DND-41 (cell line): Measurements from ENCODE around the gene MAP1A.

ENCODE experiments used
- ATAC-seq: fragments of 200-7000 bp; cut with Tn5 transposase; 3 replicates; pipeline ENCODE4 v1.9.1; 2021; ENCODE audit warnings: low read depth; ENCODE audit not compliant: insufficient read depth
- DNase-seq: peaks from one replicate; pipeline ENCODE4 v3.0.0-alpha.2; 2020
- H2AFZ ChIP-seq: 2 replicates; pipeline ENCODE4 v1.6.0; 2012; ENCODE audit warnings: low read depth, low read length
- H3K27ac ChIP-seq: 2 replicates; pipeline ENCODE4 v1.5.1; 2012; ENCODE audit warnings: low read length, inconsistent platforms
- H3K27me3 ChIP-seq: fragments of 200-600 bp; sonication (generic); 2 replicates; pipeline ENCODE4 v1.6.0; 2012; ENCODE audit warnings: low read length, mild to moderate bottlenecking, inconsistent platforms; ENCODE audit not compliant: insufficient read depth, poor library complexity
- H3K36me3 ChIP-seq: 2 replicates; pipeline ENCODE4 v1.5.1; 2012; ENCODE audit warnings: low read length, inconsistent platforms; ENCODE audit not compliant: insufficient read depth
- H3K4me1 ChIP-seq: 2 replicates; pipeline ENCODE4 v1.5.1; 2012; ENCODE audit warnings: mild to moderate bottlenecking, low read length; ENCODE audit not compliant: insufficient read depth
- H3K4me2 ChIP-seq: 2 replicates; pipeline ENCODE4 v1.6.0; 2012; ENCODE audit warnings: mild to moderate bottlenecking, moderate library complexity, low read length, inconsistent platforms; ENCODE audit not compliant: insufficient read depth
- H3K4me3 ChIP-seq, 2 experiments: fragments of 200-600 bp in 1 of 2; shearing (Covaris generic) in 1 of 2; 2 replicates each; pipeline ENCODE4 v1.5.1; 2012 to 2016; ENCODE audit warnings: inconsistent platforms in 2 of 2, low read length in 2 of 2, mild to moderate bottlenecking in 2 of 2, low read depth in 1 of 2, moderate library complexity in 1 of 2
- H3K79me2 ChIP-seq: 2 replicates; pipeline ENCODE4 v1.6.0; 2012; ENCODE audit warnings: low read length, inconsistent platforms; ENCODE audit not compliant: insufficient read depth
- H3K9ac ChIP-seq: 2 replicates; pipeline ENCODE4 v1.6.0; 2012; ENCODE audit warnings: low read depth, mild to moderate bottlenecking, inconsistent platforms, low read length, moderate library complexity
- H3K9me3 ChIP-seq: 2 replicates; pipeline ENCODE4 v1.5.1; 2012; ENCODE audit warnings: low read length, moderate library complexity, mild to moderate bottlenecking, inconsistent platforms; ENCODE audit not compliant: insufficient read depth, severe bottlenecking
- H4K20me1 ChIP-seq: 2 replicates; pipeline ENCODE4 v1.6.0; 2012; ENCODE audit warnings: low read length; ENCODE audit not compliant: insufficient read depth
- EZH2 ChIP-seq: IDR thresholded peaks from 3 replicates; pipeline ENCODE4 v1.6.1; 2012; ENCODE audit warnings: borderline replicate concordance, low read depth, mild to moderate bottlenecking, moderate library complexity, low read length, inconsistent platforms; ENCODE audit not compliant: severe bottlenecking
- TF ChIP-seq, protein P1 (sequence below): IDR thresholded peaks from 2 replicates; pipeline ENCODE4 v1.5.1; 2012; ENCODE audit warnings: borderline replicate concordance, low read length, moderate library complexity, mild to moderate bottlenecking; ENCODE audit not compliant: poor library complexity, severe bottlenecking; ENCODE audit errors: extremely low read depth

MAP1A gene

DNA sequence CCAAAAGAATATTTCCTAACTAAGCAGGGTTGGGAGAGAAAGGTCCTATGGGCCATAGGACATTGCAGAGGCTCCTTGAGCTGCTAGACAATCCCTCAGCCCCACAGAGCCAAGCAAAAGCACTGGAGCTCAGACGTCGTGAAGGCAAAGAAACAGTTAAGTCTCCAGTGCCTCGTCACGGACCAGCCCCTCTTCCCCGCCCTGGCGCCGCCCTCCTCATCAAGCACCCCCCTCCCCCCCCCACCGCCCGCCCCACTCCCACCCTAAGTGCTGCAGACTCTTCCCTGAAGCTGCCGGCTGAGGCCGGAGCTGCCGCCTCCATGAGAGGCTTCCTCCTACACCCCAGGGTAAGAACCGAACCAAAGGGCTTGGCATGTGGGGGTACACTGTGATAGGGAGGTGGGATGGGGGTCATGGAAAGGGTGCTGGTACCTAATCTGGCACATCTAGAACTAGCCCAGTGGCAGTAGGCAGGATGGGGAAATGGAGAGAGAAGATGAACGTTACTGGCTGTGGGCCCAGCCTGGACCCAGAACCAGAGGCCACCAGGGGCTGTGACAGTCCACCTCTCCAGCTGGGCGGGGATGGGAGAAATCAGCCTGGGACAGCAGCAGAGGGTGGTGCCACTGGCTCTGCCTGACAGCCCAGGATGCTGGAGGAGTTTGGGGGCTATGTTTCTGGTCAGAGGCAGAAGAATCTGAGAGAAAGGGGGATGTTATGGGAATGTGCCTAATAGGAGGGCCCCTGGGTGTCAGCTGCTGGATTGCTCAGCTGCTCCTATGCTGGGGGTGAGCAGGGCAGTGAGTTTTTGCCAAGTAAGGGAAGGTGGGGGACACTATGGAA, at the start of gene MAP1A:
TSS of gene MAP1A (plus strand) at position 255 of the 843 bp plus-strand sequence. CDS start 3,866 bp downstream, outside the sequence.
- ATAC-seq = peak; percentile 54
- peaks cover 27% of the 10 kb centered on the region for H3K36me3 ChIP-seq
- peak within 1 kb of the TSS; percentile 75 for H3K9ac ChIP-seq
- peak; percentile 82 for DNase-seq
- peak within 1 kb of the TSS; percentile 97 for H3K27ac ChIP-seq
- H3K79me2 ChIP-seq = peaks cover 53% of the 10 kb centered on the region
- no peaks in the 10 kb centered on the region for H3K9me3 ChIP-seq
- peak within 1 kb of the TSS; percentile 81 for H3K4me2 ChIP-seq
- H3K4me3 ChIP-seq = peak within 1 kb of the TSS; percentile 53 to 92; a peak in 3 of 4 replicates
- TF ChIP-seq, protein P1, sequence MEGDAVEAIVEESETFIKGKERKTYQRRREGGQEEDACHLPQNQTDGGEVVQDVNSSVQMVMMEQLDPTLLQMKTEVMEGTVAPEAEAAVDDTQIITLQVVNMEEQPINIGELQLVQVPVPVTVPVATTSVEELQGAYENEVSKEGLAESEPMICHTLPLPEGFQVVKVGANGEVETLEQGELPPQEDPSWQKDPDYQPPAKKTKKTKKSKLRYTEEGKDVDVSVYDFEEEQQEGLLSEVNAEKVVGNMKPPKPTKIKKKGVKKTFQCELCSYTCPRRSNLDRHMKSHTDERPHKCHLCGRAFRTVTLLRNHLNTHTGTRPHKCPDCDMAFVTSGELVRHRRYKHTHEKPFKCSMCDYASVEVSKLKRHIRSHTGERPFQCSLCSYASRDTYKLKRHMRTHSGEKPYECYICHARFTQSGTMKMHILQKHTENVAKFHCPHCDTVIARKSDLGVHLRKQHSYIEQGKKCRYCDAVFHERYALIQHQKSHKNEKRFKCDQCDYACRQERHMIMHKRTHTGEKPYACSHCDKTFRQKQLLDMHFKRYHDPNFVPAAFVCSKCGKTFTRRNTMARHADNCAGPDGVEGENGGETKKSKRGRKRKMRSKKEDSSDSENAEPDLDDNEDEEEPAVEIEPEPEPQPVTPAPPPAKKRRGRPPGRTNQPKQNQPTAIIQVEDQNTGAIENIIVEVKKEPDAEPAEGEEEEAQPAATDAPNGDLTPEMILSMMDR = no peak
- no peak for TF ChIP-seq EZH2
- peak within 1 kb of the TSS; percentile 67 for H2AFZ ChIP-seq
- no peaks in the 10 kb centered on the region for H3K27me3 ChIP-seq
- H4K20me1 ChIP-seq = peaks cover 24% of the 10 kb centered on the region; the same call in 1 of the 2 replicates
- peaks cover 68% of the 10 kb centered on the region for H3K4me1 ChIP-seq

DNA sequence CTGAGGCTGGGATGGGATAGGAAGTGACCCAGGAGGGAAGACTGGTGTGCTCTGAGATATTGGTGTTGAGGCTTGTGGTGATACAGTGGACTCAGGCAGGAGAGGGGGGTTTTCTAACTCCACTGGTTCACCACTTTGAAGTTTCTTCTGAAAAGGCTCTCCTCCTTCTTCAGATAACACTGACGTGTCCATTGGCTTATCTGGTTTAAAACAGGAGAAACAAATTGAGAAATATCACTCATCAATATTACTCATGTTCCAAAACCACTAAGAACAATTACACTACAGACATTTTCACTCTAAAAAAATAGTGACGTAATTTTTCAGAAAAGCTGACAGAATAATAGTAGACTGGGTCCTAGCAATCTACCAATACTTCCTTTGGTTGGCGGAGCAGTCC, 47.5 kb upstream of the MAP1A start:
- H3K27me3 ChIP-seq = no peaks in the 10 kb centered on the region
- DNase-seq (no peak), ATAC-seq (no peak)
- H4K20me1 ChIP-seq = no peaks in the 10 kb centered on the region
- H3K36me3 ChIP-seq = peaks cover 72% of the 10 kb centered on the region
- no peak overlapping the region for H3K4me3 ChIP-seq
- no peak overlapping the region for H3K4me2 ChIP-seq
- H2AFZ ChIP-seq = no peak overlapping the region
- H3K9ac ChIP-seq = no peak overlapping the region
- no peaks in the 10 kb centered on the region for H3K9me3 ChIP-seq
- H3K79me2 ChIP-seq = no peaks in the 10 kb centered on the region
- H3K27ac ChIP-seq = no peak overlapping the region
- TF ChIP-seq, protein P1 = no peak
- TF ChIP-seq EZH2 = no peak
- H3K4me1 ChIP-seq = no peaks in the 10 kb centered on the region

DNA sequence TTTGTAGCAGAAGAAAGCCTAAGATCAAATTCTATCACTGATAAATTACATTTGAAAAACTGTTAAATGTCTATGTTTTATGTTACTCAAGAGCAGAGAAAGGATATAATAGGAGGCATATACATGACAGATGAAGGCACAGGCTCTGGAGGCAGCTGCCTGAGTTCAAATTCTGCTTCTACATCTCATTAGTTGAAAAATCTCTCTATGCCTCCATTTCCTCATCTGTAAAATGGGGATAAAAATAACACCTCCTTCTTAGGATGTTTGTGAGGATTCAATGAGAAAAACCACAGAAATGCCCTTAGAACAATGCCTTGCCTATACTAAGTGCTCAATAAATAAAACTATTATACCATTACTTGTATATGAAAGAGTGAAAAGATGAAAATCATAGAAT, 45.4 kb upstream of the MAP1A start:
- ATAC-seq = no peak
- H4K20me1 ChIP-seq = no peaks in the 10 kb centered on the region
- no peaks in the 10 kb centered on the region for H3K79me2 ChIP-seq
- H3K27ac ChIP-seq = no peak overlapping the region
- TF ChIP-seq, protein P1 = no peak
- TF ChIP-seq EZH2 = no peak
- DNase-seq = no peak
- no peak overlapping the region for H3K9ac ChIP-seq
- peaks cover 73% of the 10 kb centered on the region for H3K36me3 ChIP-seq
- no peak overlapping the region for H2AFZ ChIP-seq
- H3K4me3 ChIP-seq = no peak overlapping the region
- no peaks in the 10 kb centered on the region for H3K4me1 ChIP-seq
- H3K27me3 ChIP-seq = no peaks in the 10 kb centered on the region
- no peak overlapping the region for H3K4me2 ChIP-seq
- no peaks in the 10 kb centered on the region for H3K9me3 ChIP-seq
